ENCODE results near the gene NOL7. TPM values are rescaled to one million over a fixed set of nuclear protein-coding genes. Genes with fewer than 3 reads are reported as not detected.

NOL7 gene
- polyA plus RNA-seq, 3 donors = 22.7 to 58.5 (median 56.9) TPM

- H3K27me3 Mint-ChIP-seq (ENCODE audit: low read depth in 3 of 3) = no peaks in the 10 kb centered on the region
Observed at GRCh38 chr6:13604135-13604534, 11.0 kb upstream of the NOL7 start.

GRCh38 chr6:13604546-13605416 is 10.4 kb upstream of the NOL7 start:
- H3K9me3 ChIP-seq (replicated peaks in 1 of 2; ENCODE audit: control insufficient read depth in 1 of 2, insufficient read depth in 1 of 2, low read length in 2 of 2) = no peaks in the 10 kb centered on the region
- H4K20me1 ChIP-seq (ENCODE audit: insufficient read depth, low read length) = no peaks in the 10 kb centered on the region
- H2AFZ ChIP-seq (ENCODE audit: insufficient read depth, low read depth, low read length, poor library complexity, severe bottlenecking) = no peak overlapping the region
- intact Hi-C loops (cut with micrococcal nuclease) = no loop called here
- no peak for TF ChIP-seq CTCF (IDR thresholded peaks at IDR 0.05)
- no peak for DNase-seq
- Mint-ChIP-seq H3K4me1 (peaks cover 3% of the 10 kb centered on the region), H3K27ac (no peak overlapping the region), H3K4me3 (no peak overlapping the region), H3K9me3 (no peaks in the 10 kb centered on the region), H3K27me3 (ENCODE audit: low read depth in 3 of 3) (no peaks in the 10 kb centered on the region), H3K36me3 (peaks cover 33 to 36% of the 10 kb centered on the region in 2 donors)
- no peak overlapping the region for H3K4me2 ChIP-seq (replicated peaks; ENCODE audit: extremely low read depth, low read length, poor library complexity, severe bottlenecking)
- H3K79me2 ChIP-seq (ENCODE audit: insufficient read depth, low read length) = no peaks in the 10 kb centered on the region
- no peak overlapping the region for H3K4me3 ChIP-seq (replicated peaks in 1 of 3; ENCODE audit: low read depth in 2 of 3, low read length in 3 of 3)
- H3K4me1 ChIP-seq (ENCODE audit: control insufficient read depth in 1 of 2, insufficient read depth in 2 of 2, low read length in 2 of 2) = no peaks in the 10 kb centered on the region
- 100% methylated on average over 1 of the region's 2 CpGs for WGBS (ENCODE audit: insufficient coverage)
- H3K9ac ChIP-seq (ENCODE audit: insufficient read depth, low read length, poor library complexity, severe bottlenecking) = no peak overlapping the region
- peaks cover 16 to 33% of the 10 kb centered on the region in 2 donors for H3K36me3 ChIP-seq (replicated peaks in 1 of 2; ENCODE audit: control insufficient read depth in 1 of 2, insufficient read depth in 2 of 2, low read length in 2 of 2)
- no peaks in the 10 kb centered on the region for H3K27me3 ChIP-seq (ENCODE audit: control insufficient read depth in 2 of 2, insufficient read depth in 2 of 2, low read length in 2 of 2)
- no peak overlapping the region for H3K27ac ChIP-seq (ENCODE audit: low read depth in 1 of 2, low read length in 2 of 2)

More at GRCh38 chr6:13604135-13604534, 11.0 kb upstream of the NOL7 start:
- H4K20me1 ChIP-seq (ENCODE audit: insufficient read depth, low read length) = no peaks in the 10 kb centered on the region
- Mint-ChIP-seq H3K27ac (no peak overlapping the region), H3K9me3 (no peaks in the 10 kb centered on the region), H3K4me1 (peaks cover 3% of the 10 kb centered on the region), H3K4me3 (no peak overlapping the region), H3K36me3 (peaks cover 35 to 40% of the 10 kb centered on the region in 2 donors)
- no peak overlapping the region for H3K4me3 ChIP-seq (replicated peaks in 1 of 3; ENCODE audit: low read depth in 2 of 3, low read length in 3 of 3)
- H3K9me3 ChIP-seq (replicated peaks in 1 of 2; ENCODE audit: control insufficient read depth in 1 of 2, insufficient read depth in 1 of 2, low read length in 2 of 2) = no peaks in the 10 kb centered on the region
- TF ChIP-seq CTCF (IDR thresholded peaks at IDR 0.05) = no peak
- no peak overlapping the region for H3K9ac ChIP-seq (ENCODE audit: insufficient read depth, low read length, poor library complexity, severe bottlenecking)
- no peak overlapping the region for H2AFZ ChIP-seq (ENCODE audit: insufficient read depth, low read depth, low read length, poor library complexity, severe bottlenecking)
- WGBS (ENCODE audit: insufficient coverage) = 60% methylated on average over 1 of the region's 4 CpGs
- H3K4me2 ChIP-seq (replicated peaks; ENCODE audit: extremely low read depth, low read length, poor library complexity, severe bottlenecking) = no peak overlapping the region
- no peaks in the 10 kb centered on the region for H3K27me3 ChIP-seq (ENCODE audit: control insufficient read depth in 2 of 2, insufficient read depth in 2 of 2, low read length in 2 of 2)
- intact Hi-C loops (cut with micrococcal nuclease) = no loop called here
- no peak overlapping the region for H3K27ac ChIP-seq (ENCODE audit: low read depth in 1 of 2, low read length in 2 of 2)
- no peaks in the 10 kb centered on the region for H3K4me1 ChIP-seq (ENCODE audit: control insufficient read depth in 1 of 2, insufficient read depth in 2 of 2, low read length in 2 of 2)
- DNase-seq = no peak
- peaks cover 16 to 37% of the 10 kb centered on the region in 2 donors for H3K36me3 ChIP-seq (replicated peaks in 1 of 2; ENCODE audit: control insufficient read depth in 1 of 2, insufficient read depth in 2 of 2, low read length in 2 of 2)
- no peaks in the 10 kb centered on the region for H3K79me2 ChIP-seq (ENCODE audit: insufficient read depth, low read length)

Data from CD14-positive monocyte (primary cell).